SU-DHL-6 (cell line): ENCODE measurements around the gene GDAP2.

Experiments used
- H2AFZ ChIP-seq: fragments of 200-600 bp; sonication (generic); 2 replicates; pipeline ENCODE4 v1.6.1; 2014; ENCODE audit warnings: low read depth, mild to moderate bottlenecking, moderate library complexity, mixed read lengths, antibody characterized with exemption, low read length; ENCODE audit not compliant: severe bottlenecking
- H3F3A ChIP-seq: fragments of 200-600 bp; shearing (Covaris generic); 2 replicates; pipeline ENCODE4 v1.6.0; 2016; ENCODE audit warnings: antibody characterized with exemption, mild to moderate bottlenecking; ENCODE audit not compliant: insufficient read depth
- H3K27ac ChIP-seq: fragments of 200-600 bp; sonication (generic); 2 replicates; pipeline ENCODE4 v1.5.1; 2016; ENCODE audit warnings: low read depth, mild to moderate bottlenecking, low read length, moderate library complexity, mixed read lengths
- H3K27me3 ChIP-seq: fragments of 200-600 bp; sonication (generic), shearing (Covaris generic); 2 replicates; pipeline ENCODE4 v1.6.0; 2014; ENCODE audit warnings: mild to moderate bottlenecking, low read length
- H3K36me3 ChIP-seq: fragments of 200-600 bp; sonication (generic); 2 replicates; pipeline ENCODE4 v1.6.1; 2014; ENCODE audit warnings: mild to moderate bottlenecking, low read length, mixed read lengths
- H3K4me2 ChIP-seq: fragments of 300-600, 200-600 bp; shearing (Covaris generic), sonication (generic); 2 replicates; pipeline ENCODE4 v1.6.0; 2014; ENCODE audit warnings: low read length, low read depth, mild to moderate bottlenecking; ENCODE audit not compliant: poor library complexity, severe bottlenecking
- H3K4me3 ChIP-seq: fragments of 200-600 bp; sonication (generic); 2 replicates; pipeline ENCODE4 v1.5.1; 2014; ENCODE audit warnings: antibody characterized with exemption, low read length, mild to moderate bottlenecking, mixed read lengths; ENCODE audit not compliant: insufficient read depth, poor library complexity, severe bottlenecking
- H3K79me2 ChIP-seq: fragments of 200-600 bp; sonication (generic); 2 replicates; pipeline ENCODE4 v1.6.1; 2014; ENCODE audit warnings: mild to moderate bottlenecking, low read length, moderate library complexity; ENCODE audit not compliant: insufficient read depth
- H3K9ac ChIP-seq: fragments of 200-600 bp; sonication (generic); 2 replicates; pipeline ENCODE4 v1.7.0; 2014; ENCODE audit warnings: mild to moderate bottlenecking, low read length
- H3K9me2 ChIP-seq: fragments of 200-600 bp; sonication (generic); replicated peaks from 2 replicates; pipeline ENCODE4 v1.6.1; 2014; ENCODE audit warnings: low read length; ENCODE audit not compliant: insufficient read depth
- H3K9me3 ChIP-seq: fragments of 200-600 bp; sonication (generic); 2 replicates; pipeline ENCODE4 v1.6.1; 2014; ENCODE audit warnings: low read length, mixed read lengths; ENCODE audit not compliant: insufficient read depth
- H4K20me1 ChIP-seq: fragments of 200-600 bp; sonication (generic); 2 replicates; pipeline ENCODE4 v1.6.1; 2014; ENCODE audit warnings: low read depth, mild to moderate bottlenecking, antibody characterized with exemption, low read length, moderate library complexity, mixed read lengths
- CTCF ChIP-seq: fragments of 200-600 bp; sonication (generic); IDR thresholded peaks from one replicate; pipeline ENCODE4 v1.5.1; 2017; ENCODE audit warnings: antibody characterized with exemption, mild to moderate bottlenecking, low read length, moderate library complexity; ENCODE audit not compliant: insufficient read depth, poor library complexity, severe bottlenecking
- EZH2phosphoT487 ChIP-seq: fragments of 200-600 bp; sonication (generic), shearing (Covaris generic); conservative IDR thresholded peaks from 2 replicates; pipeline ENCODE4 v1.6.1; 2018; ENCODE audit warnings: mild to moderate bottlenecking, antibody characterized with exemption, low read length, moderate library complexity, mixed read lengths

The GDAP2 gene

DNA sequence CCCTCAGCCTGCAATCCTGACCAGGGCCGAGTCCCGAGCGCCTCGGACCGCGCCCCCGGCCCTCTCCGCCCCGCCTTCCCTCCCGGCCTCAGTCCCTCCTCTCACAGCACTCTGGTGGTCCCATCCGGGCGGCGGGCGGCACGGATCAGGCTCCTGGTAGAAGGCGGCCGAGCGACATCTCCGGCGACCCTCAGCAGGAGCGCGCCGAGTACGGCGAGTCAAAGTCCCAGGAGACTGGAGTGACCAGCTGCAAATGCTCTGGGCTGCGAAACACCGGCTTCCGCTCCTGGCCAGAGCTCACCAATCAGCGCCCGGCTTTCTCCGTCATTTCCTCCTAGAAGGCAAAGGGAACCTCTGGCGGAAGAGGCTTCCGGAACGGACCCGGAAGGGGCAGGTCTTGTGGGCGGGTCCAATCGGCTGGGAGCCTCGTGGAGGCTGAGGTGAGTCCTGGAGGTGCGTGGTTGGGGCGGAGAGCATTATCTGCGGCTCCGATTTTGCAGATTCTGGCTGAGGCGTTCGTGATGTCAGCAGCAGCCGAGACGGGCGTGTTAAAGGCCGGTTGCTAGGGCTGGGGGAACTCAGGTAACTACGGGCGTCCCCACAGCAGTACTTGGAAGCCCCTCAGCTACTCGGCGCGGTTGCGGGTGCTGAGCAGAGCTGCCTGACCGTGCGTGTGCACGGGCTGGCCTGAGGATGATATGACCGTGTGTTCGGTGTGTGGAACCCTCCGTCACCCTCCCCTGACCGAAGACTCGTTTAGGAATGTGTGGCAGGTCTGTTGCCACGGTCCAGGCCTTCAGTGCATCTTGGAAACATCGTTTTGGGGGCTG, at the start of gene GDAP2, which contains the start of gene WDR3:
Gene GDAP2, minus strand, starts transcription at position 279 of the 830 bp plus-strand sequence. CDS start 9,264 bp downstream, outside the sequence.
Gene WDR3, plus strand, starts transcription at position 397 of the 830 bp plus-strand sequence. CDS start 3,581 bp downstream, outside the sequence.
- H4K20me1 ChIP-seq = peaks cover 20% of the 10 kb centered on the region
- peak within 1 kb of the TSS; percentile 83 for H2AFZ ChIP-seq
- peaks cover 77% of the 10 kb centered on the region for H3K79me2 ChIP-seq
- peak within 1 kb of the TSS; percentile 79 for H3K4me3 ChIP-seq
- H3K9me2 ChIP-seq = no peaks in the 10 kb centered on the region
- no peak for TF ChIP-seq CTCF
- no peak for TF ChIP-seq EZH2phosphoT487
- no peaks in the 10 kb centered on the region for H3F3A ChIP-seq
- no peaks in the 10 kb centered on the region for H3K9me3 ChIP-seq
- H3K4me2 ChIP-seq = peak within 1 kb of the TSS; percentile 99
- H3K27ac ChIP-seq = peak within 1 kb of the TSS; percentile 30
- H3K9ac ChIP-seq = peak within 1 kb of the TSS; percentile 71
- no peaks in the 10 kb centered on the region for H3K27me3 ChIP-seq
- H3K36me3 ChIP-seq = peaks cover 8% of the 10 kb centered on the region

DNA sequence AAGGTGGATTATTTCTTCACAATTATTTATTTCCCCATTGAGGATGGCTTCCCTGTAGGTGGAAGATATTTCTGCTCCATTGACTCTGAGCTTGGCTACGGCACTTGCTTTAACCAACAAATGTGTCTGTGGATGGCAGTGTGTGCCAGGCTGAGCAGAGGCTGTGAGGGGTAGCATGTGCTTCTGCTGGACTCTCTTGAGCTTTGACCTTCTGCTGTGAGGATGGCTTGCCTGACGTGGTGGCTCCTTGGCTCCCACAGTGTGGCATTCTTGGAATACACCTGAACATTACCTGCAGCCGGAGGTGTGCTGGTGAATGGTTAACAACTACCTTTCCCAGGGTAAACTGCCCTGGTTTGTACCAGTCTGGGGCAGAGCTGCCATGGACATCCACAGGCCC, 47.0 kb upstream of the GDAP2 start:
- H3F3A ChIP-seq = no peaks in the 10 kb centered on the region
- H3K36me3 ChIP-seq = no peaks in the 10 kb centered on the region
- no peaks in the 10 kb centered on the region for H3K27me3 ChIP-seq
- TF ChIP-seq CTCF (no peak), EZH2phosphoT487 (no peak)
- no peak overlapping the region for H3K9ac ChIP-seq
- no peak overlapping the region for H2AFZ ChIP-seq
- H3K79me2 ChIP-seq = no peaks in the 10 kb centered on the region
- no peaks in the 10 kb centered on the region for H4K20me1 ChIP-seq
- no peaks in the 10 kb centered on the region for H3K9me3 ChIP-seq
- H3K4me2 ChIP-seq = no peak overlapping the region
- no peak overlapping the region for H3K4me3 ChIP-seq
- no peaks in the 10 kb centered on the region for H3K9me2 ChIP-seq
- H3K27ac ChIP-seq = no peak overlapping the region

DNA sequence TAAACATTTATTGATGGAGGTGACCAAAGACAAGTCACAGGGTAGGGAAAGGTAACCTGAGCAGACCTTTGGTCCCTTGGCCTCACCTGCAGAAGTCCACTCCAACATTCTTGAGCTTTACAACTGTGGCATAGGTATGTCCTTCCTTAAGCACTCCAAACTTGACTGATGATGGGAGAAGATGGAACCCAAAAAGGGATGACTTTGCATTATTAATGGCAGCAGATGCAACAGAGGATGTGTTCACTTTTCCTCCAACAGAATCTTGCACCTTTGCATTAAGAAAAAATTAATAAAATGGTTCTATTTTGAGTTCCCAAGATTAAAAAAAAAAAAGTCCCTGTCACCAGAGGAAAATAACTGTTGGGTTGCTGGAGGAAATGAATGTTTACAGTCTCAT, 42.4 kb upstream of the GDAP2 start:
- Histone ChIP-seq H3K9ac (no peak overlapping the region), H3K36me3 (no peaks in the 10 kb centered on the region), H3K27me3 (no peaks in the 10 kb centered on the region), H3K9me2 (no peaks in the 10 kb centered on the region), H3K4me2 (no peak overlapping the region), H3F3A (no peaks in the 10 kb centered on the region), H3K4me3 (no peak overlapping the region), H3K27ac (no peak overlapping the region), H4K20me1 (no peaks in the 10 kb centered on the region), H3K9me3 (no peaks in the 10 kb centered on the region), H3K79me2 (no peaks in the 10 kb centered on the region), H2AFZ (no peak overlapping the region)
- TF ChIP-seq EZH2phosphoT487 = no peak
- no peak for TF ChIP-seq CTCF
